Measurements from ENCODE around the gene IL32.
A peak's percentile ranks its signal among the peaks of the same experiment; 100 is the strongest.

IL32 gene

GRCh38 chr16:3106205-3106928 is 40.9 kb downstream of the IL32 start (continued):
- TF ChIP-seq PRDM10 (tag by site-specific recombination; IDR thresholded peaks at IDR 0.05) (peak; percentile 90), ZNF626 (tag by site-specific recombination; IDR thresholded peaks at IDR 0.05) (no peak), KLF7 (tag by site-specific recombination; IDR thresholded peaks at IDR 0.05; ENCODE audit: borderline replicate concordance) (peak; percentile 74), ZNF155 (tag by site-specific recombination; IDR thresholded peaks at IDR 0.05) (no peak), ZNF530 (tag by site-specific recombination; IDR thresholded peaks at IDR 0.05; ENCODE audit: low read depth) (no peak), ZBTB11 (tag by site-specific recombination; conservative IDR thresholded peaks at IDR 0.05; ENCODE audit: low read depth) (peak; percentile 98), PRDM2 (tag by site-specific recombination; IDR thresholded peaks at IDR 0.05; ENCODE audit: borderline replicate concordance) (no peak), KLF9 (tag by site-specific recombination; IDR thresholded peaks at IDR 0.05; ENCODE audit: low read depth) (0 out of 2 replicates have a peak, but pooled peaks have one; percentile 30), ZNF792 (tag by site-specific recombination; IDR thresholded peaks at IDR 0.05) (0 out of 2 replicates have a peak, but pooled peaks have one; percentile 18), ZNF639 (tag by site-specific recombination; IDR thresholded peaks at IDR 0.05) (peak; percentile 26; the same call in 1 of the 2 replicates), CTCF (tag by site-specific recombination; IDR thresholded peaks at IDR 0.05) (0 out of 2 replicates have a peak, but pooled peaks have one; percentile 18), KLF8 (tag by site-specific recombination; IDR thresholded peaks at IDR 0.05) (peak; percentile 91), PATZ1 (tag by site-specific recombination; IDR thresholded peaks at IDR 0.05) (peak; percentile 98), ZNF692 (tag by site-specific recombination; IDR thresholded peaks at IDR 0.05) (peak; percentile 77), ZBTB1 (tag by site-specific recombination; IDR thresholded peaks at IDR 0.05) (peak; percentile 69; the same call in 1 of the 2 replicates), KLF16 (tag by site-specific recombination; IDR thresholded peaks at IDR 0.05) (peak; percentile 85)

Data from HEK293 (cell line).